ENCODE measurements around the gene PDC.

DNA sequence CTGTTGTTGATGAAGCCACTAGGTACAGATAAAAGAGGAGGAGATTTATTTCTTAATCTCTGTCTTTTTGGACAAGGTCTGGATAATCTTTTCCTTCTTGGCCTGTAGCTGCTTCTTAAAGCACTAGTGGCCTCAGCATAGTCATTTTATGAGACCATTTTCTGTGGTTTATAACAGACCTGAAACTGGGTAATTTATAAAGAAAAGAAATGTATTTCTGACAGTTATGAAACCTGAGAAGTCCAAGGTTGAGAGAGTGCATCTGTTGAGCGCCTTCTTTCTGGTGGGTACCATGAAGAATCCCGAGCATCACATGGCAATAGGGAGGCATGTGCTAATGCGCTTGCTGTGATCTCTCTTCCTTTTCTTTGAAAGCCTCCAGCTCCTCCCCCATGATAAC, 36.7 kb upstream of the PDC start:
- TF ChIP-seq TEAD4 (IDR thresholded peaks at IDR 0.05): no peak
- TF ChIP-seq, protein P1, sequence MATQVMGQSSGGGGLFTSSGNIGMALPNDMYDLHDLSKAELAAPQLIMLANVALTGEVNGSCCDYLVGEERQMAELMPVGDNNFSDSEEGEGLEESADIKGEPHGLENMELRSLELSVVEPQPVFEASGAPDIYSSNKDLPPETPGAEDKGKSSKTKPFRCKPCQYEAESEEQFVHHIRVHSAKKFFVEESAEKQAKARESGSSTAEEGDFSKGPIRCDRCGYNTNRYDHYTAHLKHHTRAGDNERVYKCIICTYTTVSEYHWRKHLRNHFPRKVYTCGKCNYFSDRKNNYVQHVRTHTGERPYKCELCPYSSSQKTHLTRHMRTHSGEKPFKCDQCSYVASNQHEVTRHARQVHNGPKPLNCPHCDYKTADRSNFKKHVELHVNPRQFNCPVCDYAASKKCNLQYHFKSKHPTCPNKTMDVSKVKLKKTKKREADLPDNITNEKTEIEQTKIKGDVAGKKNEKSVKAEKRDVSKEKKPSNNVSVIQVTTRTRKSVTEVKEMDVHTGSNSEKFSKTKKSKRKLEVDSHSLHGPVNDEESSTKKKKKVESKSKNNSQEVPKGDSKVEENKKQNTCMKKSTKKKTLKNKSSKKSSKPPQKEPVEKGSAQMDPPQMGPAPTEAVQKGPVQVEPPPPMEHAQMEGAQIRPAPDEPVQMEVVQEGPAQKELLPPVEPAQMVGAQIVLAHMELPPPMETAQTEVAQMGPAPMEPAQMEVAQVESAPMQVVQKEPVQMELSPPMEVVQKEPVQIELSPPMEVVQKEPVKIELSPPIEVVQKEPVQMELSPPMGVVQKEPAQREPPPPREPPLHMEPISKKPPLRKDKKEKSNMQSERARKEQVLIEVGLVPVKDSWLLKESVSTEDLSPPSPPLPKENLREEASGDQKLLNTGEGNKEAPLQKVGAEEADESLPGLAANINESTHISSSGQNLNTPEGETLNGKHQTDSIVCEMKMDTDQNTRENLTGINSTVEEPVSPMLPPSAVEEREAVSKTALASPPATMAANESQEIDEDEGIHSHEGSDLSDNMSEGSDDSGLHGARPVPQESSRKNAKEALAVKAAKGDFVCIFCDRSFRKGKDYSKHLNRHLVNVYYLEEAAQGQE (IDR thresholded peaks at IDR 0.05; ENCODE audit: low read depth): no peak
- TF ChIP-seq YY1 (IDR thresholded peaks at IDR 0.05; ENCODE audit: low read depth): no peak
- TF ChIP-seq, protein P2, sequence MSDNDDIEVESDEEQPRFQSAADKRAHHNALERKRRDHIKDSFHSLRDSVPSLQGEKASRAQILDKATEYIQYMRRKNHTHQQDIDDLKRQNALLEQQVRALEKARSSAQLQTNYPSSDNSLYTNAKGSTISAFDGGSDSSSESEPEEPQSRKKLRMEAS (IDR thresholded peaks at IDR 0.05): no peak
- TF ChIP-seq TAF1 (IDR thresholded peaks at IDR 0.05; ENCODE audit: low read depth): no peak
- no peak for TF ChIP-seq CREB1 (IDR thresholded peaks at IDR 0.05; ENCODE audit: low read depth)
- no peak for TF ChIP-seq RAD21 (IDR thresholded peaks at IDR 0.05; ENCODE audit: low read depth)

Data from Ishikawa (cell line).